Thyroid gland (tissue), 4 donors: ENCODE results near the gene POU2F2. TPM values are rescaled to one million over a fixed set of nuclear protein-coding genes. Genes with fewer than 3 reads are reported as not detected.
A peak's percentile ranks its signal among the peaks of the same experiment; 100 is the strongest.

Source experiments
- DNase-seq, 2 donors: peaks; one replicate each; pipeline ENCODE4 v3.0.0-alpha.2; 2019
- H3K27ac ChIP-seq, 3 donors: fragments of 200-600 bp; sonication (generic); 1 replicate in 2 of 3; 2 replicates in 1 of 3; pipeline ENCODE4 v1.5.1; 2016 to 2019; ENCODE audit warnings: mild to moderate bottlenecking in 1 of 3, moderate library complexity in 1 of 3
- H3K27me3 ChIP-seq: fragments of 200-600 bp; sonication (generic); one replicate; pipeline ENCODE4 v1.5.1; 2019
- H3K36me3 ChIP-seq, 2 donors: fragments of 200-600 bp; sonication (generic); one replicate each; pipeline ENCODE4 v1.5.1; 2016 to 2019
- H3K4me1 ChIP-seq, 2 donors: fragments of 200-600 bp; sonication (generic); one replicate each; pipeline ENCODE4 v1.5.1; 2017 to 2019
- H3K4me3 ChIP-seq, 3 donors: fragments of 200-600 bp; sonication (generic); replicated peaks in 1 of 3; 1 replicate in 2 of 3; 2 replicates in 1 of 3; pipeline ENCODE4 v1.5.1; 2016; ENCODE audit warnings: mild to moderate bottlenecking in 1 of 3
- H3K9me3 ChIP-seq: fragments of 200-600 bp; sonication (generic); one replicate; pipeline ENCODE4 v1.5.1; 2017
- CTCF ChIP-seq, 6 experiments: fragments of 200-600 bp in 3 of 6; fragments of 450-650 bp in 3 of 6; sonication (generic) in 3 of 6; IDR thresholded peaks; one replicate each; pipeline ENCODE4 v1.5.1; 2016 to 2019; ENCODE audit warnings: antibody characterized with exemption in 6 of 6, mild to moderate bottlenecking in 2 of 6, inconsistent platforms in 1 of 6, moderate library complexity in 1 of 6
- POLR2A ChIP-seq, 2 donors: fragments of 450-650 bp; IDR thresholded peaks; one replicate each; pipeline ENCODE4 v1.6.1; 2017; ENCODE audit warnings: antibody characterized with exemption in 2 of 2, mild to moderate bottlenecking in 2 of 2, moderate library complexity in 1 of 2
- WGBS, 2 donors: methylation state at CpG; one replicate each; pipeline ENCODE4 v1.1.5; 2017; 5-methylcytosine and 5-hydroxymethylcytosine counted together
- intact Hi-C: fragments of 100-400 bp; cut with DNase I; formaldehyde crosslinking; loops from one replicate; pipeline ENCODE4 v1.15.1; 2023
- microRNA-seq: library from miRNA; unstranded; fragments of <30 nt; microRNA quantifications from one replicate; pipeline ENCODE4, GENCODE V29; 2016
- small RNA-seq: library from RNA; depleted of rRNA; stranded (forward); fragments of <200 nt; gene quantifications from one replicate; pipeline ENCODE3, GENCODE V24; 2016
- total RNA-seq, 4 donors: library from RNA; depleted of rRNA; stranded (reverse); fragments of >200 nt; gene quantifications; one replicate each; pipeline ENCODE4 v1.2.3, GENCODE V29; 2016

The POU2F2 gene
- total RNA-seq, 4 donors from 2014 or later, result 0.11 to 0.49 (median 0.15) TPM

GRCh38 chr19:42040031-42040430 is 92.2 kb downstream of the POU2F2 start:
- H3K27me3 ChIP-seq, result no peaks in the 10 kb centered on the region
- intact Hi-C loops, result no loop called here
- H3K36me3 ChIP-seq, result no peaks in the 10 kb centered on the region
- H3K27ac ChIP-seq, result no peak overlapping the region
- no peak overlapping the region for H3K4me3 ChIP-seq
- TF ChIP-seq CTCF (IDR thresholded peaks at IDR 0.05) (no peak), POLR2A (IDR thresholded peaks at IDR 0.05) (no peak)
- peaks cover 17 to 18% of the 10 kb centered on the region in 2 donors for H3K4me1 ChIP-seq
- DNase-seq, result no peak
- no peaks in the 10 kb centered on the region for H3K9me3 ChIP-seq

GRCh38 chr19:42038666-42039065 is 93.6 kb downstream of the POU2F2 start:
- H3K27ac ChIP-seq, result peak overlapping the region; percentile 25 to 78 (median 68)
- no peaks in the 10 kb centered on the region for H3K9me3 ChIP-seq
- peak in 1 of 2 donors; percentile 42 for TF ChIP-seq POLR2A (IDR thresholded peaks at IDR 0.05)
- TF ChIP-seq CTCF (IDR thresholded peaks at IDR 0.05), result no peak
- DNase-seq, result peak; percentile 90 to 93
- no peak overlapping the region for H3K4me3 ChIP-seq
- intact Hi-C loops, result no loop called here
- 32 to 39% methylated on average over 6 of the region's 6 CpGs for WGBS, 2 donors
- no peaks in the 10 kb centered on the region for H3K36me3 ChIP-seq
- peaks cover 17 to 18% of the 10 kb centered on the region in 2 donors for H3K4me1 ChIP-seq
- H3K27me3 ChIP-seq, result no peaks in the 10 kb centered on the region

GRCh38 chr19:42037649-42038048 is 94.6 kb downstream of the POU2F2 start:
- 83 to 96% methylated on average over 3 to 4 of the region's 5 CpGs for WGBS, 2 donors
- TF ChIP-seq CTCF (IDR thresholded peaks at IDR 0.05) (no peak), POLR2A (IDR thresholded peaks at IDR 0.05) (no peak)
- intact Hi-C loops, result no loop called here
- peak overlapping the region in 2 of 3 donors; percentile 44 to 68 for H3K27ac ChIP-seq
- DNase-seq, result no peak
- H3K27me3 ChIP-seq, result no peaks in the 10 kb centered on the region
- H3K4me3 ChIP-seq, result no peak overlapping the region
- H3K4me1 ChIP-seq, result peaks cover 17 to 18% of the 10 kb centered on the region in 2 donors
- no peaks in the 10 kb centered on the region for H3K9me3 ChIP-seq
- H3K36me3 ChIP-seq, result no peaks in the 10 kb centered on the region

Small RNA genes within 50 kb of the gene (microRNA-seq; reads per million reads assigned to microRNA genes)
- gene MIR4323, result not detected

Small RNA genes within 50 kb of the gene (small RNA-seq; reads per million reads assigned to genes)
- gene MIR4323, result not detected

Other genes with a start within 250 kb of the POU2F2 start
- gene ARHGEF1, start 249.3 kb downstream of the POU2F2 start, total RNA-seq, result 10 to 100 TPM; 34.5 to 52.6 (median 42.9) TPM
- gene ERFL, start 204.0 kb downstream of the POU2F2 start, total RNA-seq, result under 1 TPM in 1 of 4 donors, not detected in 3; 0.24 TPM
- gene RABAC1, start 173.1 kb downstream of the POU2F2 start, total RNA-seq, result 100 to 1,000 TPM; 138 to 359 (median 241) TPM
- under 1 TPM in 1 of 4 donors, not detected in 3; 0.13 TPM for gene ATP1A3, start 138.2 kb downstream of the POU2F2 start, total RNA-seq
- 10 to 100 TPM; 12.0 to 24.2 (median 20.1) TPM for gene GRIK5, start 62.2 kb downstream of the POU2F2 start, total RNA-seq
- gene ZNF574, start 56.3 kb downstream of the POU2F2 start, total RNA-seq, result 10 to 100 TPM; 16.0 to 22.8 (median 21.1) TPM
- gene DEDD2, start 85.2 kb upstream of the POU2F2 start, total RNA-seq, result 10 to 100 TPM; 46.1 to 55.8 (median 50.2) TPM
- gene ZNF526, start 87.9 kb upstream of the POU2F2 start, total RNA-seq, result 1 to 10 TPM; 4.6 to 7.9 (median 6.8) TPM
- gene GSK3A, start 110.2 kb upstream of the POU2F2 start, total RNA-seq, result 10 to 100 TPM; 19.1 to 32.6 (median 24.6) TPM
- gene ERF, start 122.7 kb upstream of the POU2F2 start, total RNA-seq, result 10 to 100 TPM; 27.5 to 50.2 (median 39.2) TPM
- 10 to 100 TPM; 50.6 to 98.3 (median 56.9) TPM for gene CIC, start 136.8 kb upstream of the POU2F2 start, total RNA-seq
- gene PRR19, start 169.7 kb upstream of the POU2F2 start, total RNA-seq, result under 1 TPM in 2 of 4 donors, not detected in 2; 0.27 to 0.45 TPM
- 10 to 100 TPM in 3 of 4 donors, 1 to 10 TPM in 1; 6.0 to 23.7 (median 19.1) TPM for gene PAFAH1B3, start 170.2 kb upstream of the POU2F2 start, total RNA-seq
- gene TMEM145, start 180.9 kb upstream of the POU2F2 start, total RNA-seq, result 1 to 10 TPM in 1 of 4 donors, not detected in 3; 2.8 TPM
- 100 to 1,000 TPM in 1 of 4 donors, 10 to 100 TPM in 3; 12.5 to 150 (median 35.7) TPM for gene MEGF8, start 193.2 kb upstream of the POU2F2 start, total RNA-seq